Measurements from ENCODE around the gene TGFB1.

Gene TGFB1

DNA sequence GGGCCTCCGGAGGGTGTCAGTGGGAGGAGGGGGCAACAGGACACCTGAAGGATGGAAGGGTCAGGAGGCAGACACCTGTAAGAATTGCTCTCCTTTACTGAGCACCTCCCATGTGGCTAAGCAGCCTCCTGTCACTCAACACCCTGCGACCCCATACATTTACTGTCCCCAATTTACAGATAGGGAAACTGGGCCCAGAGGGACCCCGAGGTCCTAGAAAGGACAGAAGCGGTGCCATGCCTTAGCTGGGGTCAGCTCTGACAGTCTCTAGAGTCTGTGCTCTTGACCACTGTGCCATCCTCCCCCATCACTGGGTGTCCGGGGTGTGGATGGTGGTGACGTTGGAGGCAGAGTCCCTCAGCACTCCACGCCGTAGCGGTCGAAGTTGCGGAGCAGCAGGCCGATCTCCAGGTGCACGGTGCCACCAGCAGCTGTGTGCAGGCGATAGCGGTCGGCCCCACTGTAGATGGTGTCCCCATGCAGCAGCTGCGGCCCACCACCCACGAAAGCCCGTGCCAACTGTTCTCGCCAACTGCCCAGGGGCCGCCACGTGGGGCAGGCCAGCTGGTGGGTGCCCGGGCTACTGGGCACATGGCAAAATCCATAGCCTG is 726 bp upstream of the TGFB1 start:
- TF ChIP-seq, protein P1, sequence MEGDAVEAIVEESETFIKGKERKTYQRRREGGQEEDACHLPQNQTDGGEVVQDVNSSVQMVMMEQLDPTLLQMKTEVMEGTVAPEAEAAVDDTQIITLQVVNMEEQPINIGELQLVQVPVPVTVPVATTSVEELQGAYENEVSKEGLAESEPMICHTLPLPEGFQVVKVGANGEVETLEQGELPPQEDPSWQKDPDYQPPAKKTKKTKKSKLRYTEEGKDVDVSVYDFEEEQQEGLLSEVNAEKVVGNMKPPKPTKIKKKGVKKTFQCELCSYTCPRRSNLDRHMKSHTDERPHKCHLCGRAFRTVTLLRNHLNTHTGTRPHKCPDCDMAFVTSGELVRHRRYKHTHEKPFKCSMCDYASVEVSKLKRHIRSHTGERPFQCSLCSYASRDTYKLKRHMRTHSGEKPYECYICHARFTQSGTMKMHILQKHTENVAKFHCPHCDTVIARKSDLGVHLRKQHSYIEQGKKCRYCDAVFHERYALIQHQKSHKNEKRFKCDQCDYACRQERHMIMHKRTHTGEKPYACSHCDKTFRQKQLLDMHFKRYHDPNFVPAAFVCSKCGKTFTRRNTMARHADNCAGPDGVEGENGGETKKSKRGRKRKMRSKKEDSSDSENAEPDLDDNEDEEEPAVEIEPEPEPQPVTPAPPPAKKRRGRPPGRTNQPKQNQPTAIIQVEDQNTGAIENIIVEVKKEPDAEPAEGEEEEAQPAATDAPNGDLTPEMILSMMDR (conservative IDR thresholded peaks at IDR 0.05; ENCODE audit: low read depth, low read length): peak; percentile 40; the same call in 1 of the 2 replicates

GRCh38 chr19:41352609-41353465 is 885 bp downstream of the TGFB1 start:
- Histone ChIP-seq H3K27me3 (ENCODE audit: insufficient read depth, low read depth) (no peaks in the 10 kb centered on the region), H4K20me1 (ENCODE audit: insufficient read depth) (no peaks in the 10 kb centered on the region), H3K9ac (peak overlapping the region; percentile 86), H3K4me2 (peak overlapping the region; percentile 95), H3K79me2 (ENCODE audit: insufficient read depth, low read depth) (peaks cover 46% of the 10 kb centered on the region), H3K36me3 (ENCODE audit: insufficient read depth) (no peaks in the 10 kb centered on the region; the same call in 1 of the 2 replicates), H3K4me3 (IDR thresholded peaks at IDR 0.05; ENCODE audit: insufficient read depth, low read depth, low read length) (peak overlapping the region; percentile 29), H3K4me1 (ENCODE audit: low read depth, poor library complexity, severe bottlenecking) (peaks cover 32% of the 10 kb centered on the region), H3K27ac (peak overlapping the region; percentile 72), H2AFZ (ENCODE audit: low read depth) (peak overlapping the region; percentile 70)
- TF ChIP-seq, protein P1 (conservative IDR thresholded peaks at IDR 0.05; ENCODE audit: low read depth, low read length): peak; percentile 73

More for the DNA sequence above, 726 bp upstream of the TGFB1 start:
- H3K9ac ChIP-seq: no peak overlapping the region; the same call in 1 of the 2 replicates
- H3K4me2 ChIP-seq: peak overlapping the region; percentile 85
- peaks cover 24% of the 10 kb centered on the region for H3K4me1 ChIP-seq (ENCODE audit: low read depth, poor library complexity, severe bottlenecking)
- no peak overlapping the region for H3K27ac ChIP-seq
- peak overlapping the region; percentile 13; the same call in 1 of the 2 replicates for H2AFZ ChIP-seq (ENCODE audit: low read depth)
- H3K79me2 ChIP-seq (ENCODE audit: insufficient read depth, low read depth): peaks cover 38% of the 10 kb centered on the region
- H3K27me3 ChIP-seq (ENCODE audit: insufficient read depth, low read depth): no peaks in the 10 kb centered on the region
- no peak overlapping the region for H3K4me3 ChIP-seq (IDR thresholded peaks at IDR 0.05; ENCODE audit: insufficient read depth, low read depth, low read length)
- H3K36me3 ChIP-seq (ENCODE audit: insufficient read depth): no peaks in the 10 kb centered on the region; the same call in 1 of the 2 replicates
- no peaks in the 10 kb centered on the region for H4K20me1 ChIP-seq (ENCODE audit: insufficient read depth)

DNA sequence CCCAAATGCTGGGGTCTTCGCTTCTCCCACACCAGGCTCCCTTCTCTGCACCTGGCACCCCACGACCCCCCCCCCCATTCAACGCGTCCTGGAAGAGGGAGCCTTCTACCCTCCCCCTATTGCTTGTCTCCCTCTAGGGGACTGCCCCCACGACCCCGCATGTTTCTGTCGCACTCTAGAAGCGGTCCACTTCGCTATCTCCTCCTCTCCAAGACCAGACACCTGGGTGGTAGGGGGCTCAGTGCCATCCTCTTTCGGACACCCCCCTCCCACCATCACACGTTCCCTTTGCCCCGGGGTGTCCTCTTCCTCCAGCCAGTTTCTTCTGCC is 1.5 kb downstream of the TGFB1 start:
- TF ChIP-seq, protein P1 (conservative IDR thresholded peaks at IDR 0.05; ENCODE audit: low read depth, low read length): no peak
- peak overlapping the region; percentile 29 for H3K4me3 ChIP-seq (IDR thresholded peaks at IDR 0.05; ENCODE audit: insufficient read depth, low read depth, low read length)
- peak overlapping the region; percentile 70 for H2AFZ ChIP-seq (ENCODE audit: low read depth)
- peak overlapping the region; percentile 95 for H3K4me2 ChIP-seq
- peak overlapping the region; percentile 72 for H3K27ac ChIP-seq
- H3K27me3 ChIP-seq (ENCODE audit: insufficient read depth, low read depth): no peaks in the 10 kb centered on the region
- H3K9ac ChIP-seq: peak overlapping the region; percentile 86
- H3K79me2 ChIP-seq (ENCODE audit: insufficient read depth, low read depth): peaks cover 46% of the 10 kb centered on the region
- H3K4me1 ChIP-seq (ENCODE audit: low read depth, poor library complexity, severe bottlenecking): peaks cover 32% of the 10 kb centered on the region
- H4K20me1 ChIP-seq (ENCODE audit: insufficient read depth): no peaks in the 10 kb centered on the region
- H3K36me3 ChIP-seq (ENCODE audit: insufficient read depth): peaks cover 3% of the 10 kb centered on the region; the same call in 1 of the 2 replicates

DNA sequence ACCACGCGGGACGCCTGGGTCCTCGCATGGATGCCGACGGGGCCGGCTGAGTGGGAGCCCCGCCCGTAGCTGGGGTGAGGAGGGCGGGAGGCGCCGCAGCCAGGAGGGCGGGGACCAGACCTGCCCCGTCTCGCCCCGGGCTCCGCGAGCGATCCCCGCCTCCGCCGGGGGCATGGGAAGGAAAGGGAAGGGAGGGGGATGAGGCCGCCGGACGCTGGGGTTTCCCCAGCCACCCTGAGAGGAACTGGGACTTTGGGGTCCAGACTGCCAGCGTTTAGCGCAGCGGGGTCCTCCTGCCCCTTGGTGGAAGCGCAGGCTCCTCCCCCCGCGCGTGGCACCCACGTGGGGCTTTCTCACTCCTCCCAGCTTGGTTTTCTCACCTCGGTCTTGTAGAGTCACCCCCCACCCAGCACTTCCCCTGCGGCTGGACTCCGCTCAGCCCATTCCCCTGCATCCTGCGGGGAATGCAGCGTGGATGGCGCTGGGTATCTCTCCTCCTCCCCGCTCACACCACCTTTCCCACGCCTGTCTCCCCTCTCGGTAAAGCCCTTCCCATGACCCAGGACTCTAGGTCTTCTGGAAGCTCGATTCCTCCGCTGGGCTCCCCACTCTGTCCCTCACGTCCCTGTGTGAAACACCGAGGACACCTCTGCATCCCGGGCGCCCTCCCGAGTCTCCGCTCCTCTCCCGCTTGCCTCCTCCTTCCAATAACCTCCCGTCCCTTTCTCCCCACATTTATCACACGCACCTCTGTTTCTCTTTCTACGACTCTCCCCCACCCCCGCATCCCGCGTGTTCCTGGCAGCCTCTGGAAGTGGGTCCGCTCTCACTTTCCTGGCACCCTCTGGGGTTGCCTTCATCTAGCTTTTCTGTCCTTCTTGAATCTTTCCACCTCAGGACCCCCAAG is 2.1 kb downstream of the TGFB1 start:
- Histone ChIP-seq H3K9ac (peak overlapping the region; percentile 86), H3K4me3 (IDR thresholded peaks at IDR 0.05; ENCODE audit: insufficient read depth, low read depth, low read length) (no peak overlapping the region), H3K27ac (peak overlapping the region; percentile 72; the same call in 1 of the 2 replicates), H4K20me1 (ENCODE audit: insufficient read depth) (no peaks in the 10 kb centered on the region), H2AFZ (ENCODE audit: low read depth) (peak overlapping the region; percentile 70; the same call in 1 of the 2 replicates), H3K4me1 (ENCODE audit: low read depth, poor library complexity, severe bottlenecking) (peaks cover 32% of the 10 kb centered on the region), H3K4me2 (peak overlapping the region; percentile 95), H3K36me3 (ENCODE audit: insufficient read depth) (peaks cover 3% of the 10 kb centered on the region; the same call in 1 of the 2 replicates), H3K79me2 (ENCODE audit: insufficient read depth, low read depth) (peaks cover 46% of the 10 kb centered on the region), H3K27me3 (ENCODE audit: insufficient read depth, low read depth) (no peaks in the 10 kb centered on the region)
- TF ChIP-seq, protein P1 (conservative IDR thresholded peaks at IDR 0.05; ENCODE audit: low read depth, low read length): no peak
